Subcutaneous adipose tissue (tissue), 4 donors: ENCODE data around the gene CBX1. TPM values are rescaled to one million over a fixed set of nuclear protein-coding genes. Genes with fewer than 3 reads are reported as not detected.

ENCODE experiments used
- total RNA-seq, 4 donors: library from RNA; depleted of rRNA; stranded (reverse); fragments of >200 nt; gene quantifications; one replicate each; pipeline ENCODE4 v1.1.0, GENCODE V29; 2016
- TF ChIP-seq, protein P1 (sequence below): fragments of 450-650 bp; IDR thresholded peaks from one replicate; pipeline ENCODE4 v1.5.1; 2016; ENCODE audit warnings: low read depth, mild to moderate bottlenecking, control low read depth, antibody characterized with exemption, moderate library complexity

Gene CBX1
- total RNA-seq, 4 donors from 2014 or later: 21.1 to 32.8 (median 27.9) TPM

- TF ChIP-seq, protein P1, sequence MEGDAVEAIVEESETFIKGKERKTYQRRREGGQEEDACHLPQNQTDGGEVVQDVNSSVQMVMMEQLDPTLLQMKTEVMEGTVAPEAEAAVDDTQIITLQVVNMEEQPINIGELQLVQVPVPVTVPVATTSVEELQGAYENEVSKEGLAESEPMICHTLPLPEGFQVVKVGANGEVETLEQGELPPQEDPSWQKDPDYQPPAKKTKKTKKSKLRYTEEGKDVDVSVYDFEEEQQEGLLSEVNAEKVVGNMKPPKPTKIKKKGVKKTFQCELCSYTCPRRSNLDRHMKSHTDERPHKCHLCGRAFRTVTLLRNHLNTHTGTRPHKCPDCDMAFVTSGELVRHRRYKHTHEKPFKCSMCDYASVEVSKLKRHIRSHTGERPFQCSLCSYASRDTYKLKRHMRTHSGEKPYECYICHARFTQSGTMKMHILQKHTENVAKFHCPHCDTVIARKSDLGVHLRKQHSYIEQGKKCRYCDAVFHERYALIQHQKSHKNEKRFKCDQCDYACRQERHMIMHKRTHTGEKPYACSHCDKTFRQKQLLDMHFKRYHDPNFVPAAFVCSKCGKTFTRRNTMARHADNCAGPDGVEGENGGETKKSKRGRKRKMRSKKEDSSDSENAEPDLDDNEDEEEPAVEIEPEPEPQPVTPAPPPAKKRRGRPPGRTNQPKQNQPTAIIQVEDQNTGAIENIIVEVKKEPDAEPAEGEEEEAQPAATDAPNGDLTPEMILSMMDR: no peak
Measured at GRCh38 chr17:48144231-48144630, 43.0 kb upstream of the CBX1 start.

GRCh38 chr17:48143629-48144028 lies 42.4 kb upstream of the CBX1 start:
- TF ChIP-seq, protein P1: no peak

GRCh38 chr17:48139944-48140343 lies 38.7 kb upstream of the CBX1 start:
- TF ChIP-seq, protein P1: no peak

- TF ChIP-seq, protein P1: no peak
Measured at GRCh38 chr17:48137656-48138055, 36.4 kb upstream of the CBX1 start.

GRCh38 chr17:48134912-48135480 lies 33.7 kb upstream of the CBX1 start:
- TF ChIP-seq, protein P1: no peak

DNA sequence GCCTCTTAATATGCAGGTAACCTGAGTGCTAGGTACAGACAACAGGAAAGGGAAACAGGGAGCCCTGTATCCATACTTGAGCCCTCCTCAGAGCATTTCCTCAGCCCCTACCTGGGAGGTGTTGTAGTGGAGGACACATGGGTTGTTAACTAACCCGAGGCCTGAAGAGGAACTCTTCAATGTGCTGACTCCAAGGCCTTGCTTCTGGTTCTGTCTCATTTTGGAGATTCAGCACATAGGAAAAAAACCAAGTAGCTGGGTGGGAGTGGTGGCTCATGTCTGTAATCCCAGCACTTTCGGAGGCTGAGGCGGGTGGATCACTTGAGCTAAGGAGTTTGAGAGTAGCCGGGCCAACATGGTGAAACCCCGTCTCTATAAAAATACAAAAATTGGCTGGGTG lies 31.1 kb upstream of the CBX1 start:
- TF ChIP-seq, protein P1: no peak

DNA sequence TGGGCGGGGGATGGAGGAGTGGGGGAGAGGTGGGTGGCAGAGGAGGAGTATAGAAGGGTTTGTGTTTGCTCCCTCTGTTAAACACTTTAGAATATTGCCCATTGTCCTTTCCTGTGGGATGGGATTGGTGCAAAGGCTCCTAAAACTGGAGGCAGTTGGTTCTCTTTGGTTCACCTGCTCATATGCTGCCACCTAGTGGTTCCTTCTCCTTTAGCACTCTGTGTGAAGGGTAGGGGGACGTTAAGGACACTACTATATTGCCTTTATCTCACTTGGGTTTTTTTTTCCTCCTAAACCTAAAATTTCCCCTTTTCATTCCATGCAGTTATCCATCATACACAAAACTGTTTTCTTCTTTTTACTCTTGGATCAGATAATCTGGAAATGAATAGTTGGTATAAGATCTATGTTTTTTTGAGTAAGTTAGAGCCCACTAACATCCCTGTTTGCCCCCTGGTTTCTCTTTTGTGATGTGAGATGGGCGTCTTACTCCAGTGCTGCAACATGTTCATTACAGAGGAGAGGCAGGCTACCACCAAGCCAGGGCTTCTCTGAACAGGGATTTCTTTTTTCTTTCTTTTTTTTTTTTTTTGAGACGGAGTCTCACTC lies 30.0 kb upstream of the CBX1 start:
- TF ChIP-seq, protein P1: no peak
